Measurements from ENCODE around the gene CISH. TPM values are rescaled to one million over a fixed set of nuclear protein-coding genes. Genes with fewer than 3 reads are reported as not detected.

CISH gene
- total and polyA plus RNA-seq, 9 of the 15 experiments (the other 6 are each of a cell fraction or from before 2014, with no cell fraction given): 1.7 to 47.7 (median 18.3) TPM

- TF ChIP-seq FOXP4 (CRISPR knock-in tag; IDR thresholded peaks at IDR 0.05; ENCODE audit: borderline replicate concordance) (no peak), CHAMP1 (IDR thresholded peaks at IDR 0.05) (no peak), ZNF740 (CRISPR knock-in tag; IDR thresholded peaks at IDR 0.05) (no peak), ZNF740 (tag; IDR thresholded peaks at IDR 0.05) (no peak), HINFP (tag; conservative IDR thresholded peaks at IDR 0.05; ENCODE audit: low read depth) (no peak), ATF2 (CRISPR knock-in tag; IDR thresholded peaks at IDR 0.05) (no peak), TAF7 (tag; IDR thresholded peaks at IDR 0.05) (no peak), NFRKB (IDR thresholded peaks at IDR 0.05; ENCODE audit: low read depth) (no peak), ZNF639 (CRISPR knock-in tag; conservative IDR thresholded peaks at IDR 0.05 in 1 of 2, IDR thresholded peaks at IDR 0.05 in 1 of 2) (0 out of 4 replicates have a peak, but pooled peaks of 1 of the 2 experiments have one; percentile 32), NCOR1 (IDR thresholded peaks at IDR 0.05) (peak; percentile 24; the same call in 1 of the 2 replicates), ZNF277 (CRISPR knock-in tag; IDR thresholded peaks at IDR 0.05; ENCODE audit: borderline replicate concordance) (no peak), NR2C2 (CRISPR knock-in tag; IDR thresholded peaks at IDR 0.05) (no peak), NR2C2 (tag; IDR thresholded peaks at IDR 0.05) (no peak), FOSL1 (tag; conservative IDR thresholded peaks at IDR 0.05) (no peak)
Measured at GRCh38 chr3:50577348-50577747, 34.2 kb downstream of the CISH start (continued).

Data from K562 (cell line).